LoVo (cell line): ENCODE data around the gene SUMO3.
A peak's percentile ranks its signal among the peaks of the same experiment; 100 is the strongest.
"Not testable (repeated sequence)": the region's sequence is repeated elsewhere in the genome, so short reads cannot be mapped to it uniquely, and the experiment has no call there.

Source experiments
- DNase-seq: peaks from one replicate; pipeline ENCODE4 v3.0.0-alpha.2; 2016; ENCODE audit warnings: low spot score

Gene SUMO3

GRCh38 chr21:44846485-44847260 is 28.8 kb upstream of the SUMO3 start:
- DNase-seq: no peak

- no peak for DNase-seq
These were observed 28.3 kb upstream of the SUMO3 start for GRCh38 chr21:44846224-44846484.

GRCh38 chr21:44845418-44846223 is 27.8 kb upstream of the SUMO3 start:
- DNase-seq: peak; percentile 52

GRCh38 chr21:44844256-44844655 is 26.4 kb upstream of the SUMO3 start:
- no peak for DNase-seq

- DNase-seq: no peak
These were observed 25.0 kb upstream of the SUMO3 start for GRCh38 chr21:44842721-44843445.

- DNase-seq: no peak
These were observed 24.2 kb upstream of the SUMO3 start for GRCh38 chr21:44842087-44842486.

GRCh38 chr21:44840771-44841170 is 22.9 kb upstream of the SUMO3 start:
- no peak for DNase-seq

GRCh38 chr21:44838951-44839350 is 21.1 kb upstream of the SUMO3 start:
- DNase-seq: no peak

GRCh38 chr21:44838039-44838895 is 20.4 kb upstream of the SUMO3 start:
- DNase-seq: no peak

GRCh38 chr21:44837537-44837936 is 19.7 kb upstream of the SUMO3 start:
- no peak for DNase-seq

GRCh38 chr21:44836666-44837471 is 19.0 kb upstream of the SUMO3 start:
- no peak for DNase-seq

- no peak for DNase-seq
These were observed 18.4 kb upstream of the SUMO3 start for GRCh38 chr21:44836349-44836665.

- no peak for DNase-seq
These were observed 17.7 kb upstream of the SUMO3 start for GRCh38 chr21:44835647-44835973.

- DNase-seq: no peak
These were observed 17.2 kb upstream of the SUMO3 start for GRCh38 chr21:44834951-44835646.

- no peak for DNase-seq
These were observed 16.5 kb upstream of the SUMO3 start for GRCh38 chr21:44834231-44834950.

GRCh38 chr21:44833663-44834062 is 15.8 kb upstream of the SUMO3 start:
- DNase-seq: no peak

GRCh38 chr21:44832516-44833255 is 14.8 kb upstream of the SUMO3 start:
- not testable (repeated sequence) for DNase-seq

- DNase-seq: no peak
These were observed 13.5 kb upstream of the SUMO3 start for GRCh38 chr21:44831227-44831860.

- DNase-seq: no peak
These were observed 11.7 kb upstream of the SUMO3 start for GRCh38 chr21:44829507-44830092.
